Kidney (tissue), 14 donors: ENCODE measurements around the gene CCNY. TPM values are rescaled to one million over a fixed set of nuclear protein-coding genes. Genes with fewer than 3 reads are reported as not detected.
A peak's percentile ranks its signal among the peaks of the same experiment; 100 is the strongest.

Source experiments
- DNase-seq, 5 donors: peaks; one replicate each; pipeline ENCODE4 v3.0.0-alpha.2; 2013 to 2020
- FAIRE-seq: peaks from 2 replicates; lab custom pipeline; 2012; peaks lifted over from hg19 to GRCh38; lab: Jason Lieb, UNC
- H3K27ac ChIP-seq, 2 donors: one replicate each; pipeline ENCODE4 v1.7.0; 2013; ENCODE audit warnings: low read depth in 2 of 2, low read length in 2 of 2, inconsistent platforms in 1 of 2
- H3K27me3 ChIP-seq: one replicate; pipeline ENCODE4 v1.7.1; 2013; ENCODE audit warnings: low read length, inconsistent platforms; ENCODE audit not compliant: control insufficient read depth, insufficient read depth
- H3K36me3 ChIP-seq, 3 donors: one replicate each; pipeline versions ENCODE4 v1.7.0 to v1.7.1; 2013; ENCODE audit warnings: low read length in 3 of 3, control low read depth in 1 of 3, inconsistent platforms in 1 of 3; ENCODE audit not compliant: insufficient read depth in 3 of 3, control insufficient read depth in 2 of 3
- H3K4me1 ChIP-seq, 3 donors: one replicate each; pipeline versions ENCODE4 v1.7.0 to v1.7.1; 2013; ENCODE audit warnings: low read length in 3 of 3, inconsistent platforms in 1 of 3, low read depth in 1 of 3; ENCODE audit not compliant: control insufficient read depth in 2 of 3, insufficient read depth in 2 of 3
- H3K4me3 ChIP-seq, 3 donors: one replicate each; pipeline versions ENCODE4 v1.7.0 to v1.8.1; 2013; ENCODE audit warnings: low read length in 3 of 3, control low read depth in 1 of 3, inconsistent platforms in 1 of 3
- H3K9ac ChIP-seq, 3 donors: one replicate each; pipeline versions ENCODE4 v1.7.0 to v1.7.1; 2013; ENCODE audit warnings: low read length in 3 of 3, control low read depth in 1 of 3, inconsistent platforms in 1 of 3
- H3K9me3 ChIP-seq, 3 donors: one replicate each; pipeline versions ENCODE4 v1.7.0 to v1.7.1; 2013; ENCODE audit warnings: low read length in 3 of 3, control low read depth in 1 of 3, inconsistent platforms in 1 of 3; ENCODE audit not compliant: control insufficient read depth in 2 of 3, insufficient read depth in 1 of 3
- CTCF ChIP-seq: IDR thresholded peaks from 3 replicates; pipeline ENCODE4 v1.5.1; 2012; ENCODE audit warnings: mild to moderate bottlenecking, moderate library complexity, borderline replicate concordance; ENCODE audit not compliant: insufficient read depth; ENCODE audit errors: extremely low read depth
- intact Hi-C: fragments of 100-400 bp; cut with DNase I; formaldehyde crosslinking; loops from one replicate; pipeline ENCODE4 v1.11.1; 2022
- polyA plus RNA-seq: library from polyadenylated mRNA; stranded (reverse); fragments of 350-450 nt; fragmentation: Illumina TruSeq; extraction: RNeasy Lipid Tissue Mini Kit (QIAGEN cat#74804); gene quantifications from one replicate; pipeline ENCODE4 v1.2.3, GENCODE V29; 2014; ENCODE audit warnings: low read depth, low replicate concordance; ENCODE audit not compliant: insufficient read depth
- total RNA-seq: library from RNA; stranded (reverse); fragmentation: NEBNext Ultra II Directional; extraction: Animal tissue kit (Norgen Biotek cat#: 25700); gene quantifications from one replicate; pipeline ENCODE4 v1.2.1, GENCODE V29; 2021
- donor health status: control.
- donor health status: control.
- donor health status: control.
- donor health status: control.
- donor health status: control.
- donor health status: DM: yes; HTN: yes; CAD: no.
- donor health status: Normal renal cell carcinoma (clear cell type).

Gene CCNY
- total and polyA plus RNA-seq, 2 donors from 2014 or later, result 45.6 to 77.2 TPM

- no peak for TF ChIP-seq CTCF
- H3K27me3 ChIP-seq, result no peaks in the 10 kb centered on the region
- H3K9me3 ChIP-seq, result no peaks in the 10 kb centered on the region
- DNase-seq, result no peak
- H3K27ac ChIP-seq, result no peak overlapping the region
- intact Hi-C loops, result no loop called here
- no peak overlapping the region for H3K4me3 ChIP-seq
- no peak for FAIRE-seq
- no peaks in the 10 kb centered on the region for H3K36me3 ChIP-seq
- no peaks in the 10 kb centered on the region for H3K4me1 ChIP-seq
- H3K9ac ChIP-seq, result no peak overlapping the region
Measured at GRCh38 chr10:35612385-35613106, 276.2 kb downstream of the CCNY start.

- no peaks in the 10 kb centered on the region for H3K27me3 ChIP-seq
- no peaks in the 10 kb centered on the region for H3K9me3 ChIP-seq
- no peak overlapping the region for H3K4me3 ChIP-seq
- DNase-seq (no peak), FAIRE-seq (no peak)
- no peak overlapping the region for H3K27ac ChIP-seq
- H3K36me3 ChIP-seq, result no peaks in the 10 kb centered on the region
- H3K9ac ChIP-seq, result no peak overlapping the region
- no peaks in the 10 kb centered on the region for H3K4me1 ChIP-seq
- TF ChIP-seq CTCF, result no peak
- intact Hi-C loops, result no loop called here
Measured at GRCh38 chr10:35613107-35613440, 276.8 kb downstream of the CCNY start.

- Histone ChIP-seq H3K27ac (no peak overlapping the region), H3K9ac (no peak overlapping the region), H3K4me3 (no peak overlapping the region), H3K4me1 (no peaks in the 10 kb centered on the region), H3K36me3 (no peaks in the 10 kb centered on the region), H3K27me3 (no peaks in the 10 kb centered on the region), H3K9me3 (no peaks in the 10 kb centered on the region)
- peak; percentile 40 for TF ChIP-seq CTCF
- DNase-seq (peak in 1 of 5 donors; percentile 63), FAIRE-seq (no peak)
- intact Hi-C loops, result no loop called here
Measured at GRCh38 chr10:35613597-35614226, 277.4 kb downstream of the CCNY start.
